Endothelial cell of umbilical vein (primary cell): ENCODE results near the gene SERPINB13. TPM values are rescaled to one million over a fixed set of nuclear protein-coding genes. Genes with fewer than 3 reads are reported as not detected.

ENCODE experiments used
- BruUV-seq: library from RNA; stranded (reverse); fragments of 400-500 nt; replicated peaks from 2 replicates; lab custom pipeline; 2021; lab: Mats Ljungman, UMichigan
- CTCF ChIA-PET: fragments of 300-600, 350-600 bp; sonication (Branson Sonifier 250); formaldehyde crosslinking; loops from one replicate; lab custom pipeline; 2021; ENCODE audit warnings: antibody characterized with exemption, inconsistent platforms; lab: Charles Lee
- POLR2A ChIA-PET: fragments of 300-600, 350-600 bp; sonication (Branson Sonifier 250); formaldehyde crosslinking; loops from one replicate; lab custom pipeline; 2021; ENCODE audit warnings: antibody characterized with exemption, inconsistent platforms; lab: Charles Lee
- DNase-seq: peaks from one replicate; pipeline ENCODE4 v3.0.0-alpha.2; 2011; ENCODE audit warnings: low read depth, low spot score
- FAIRE-seq: peaks from 2 replicates; lab custom pipeline; 2011; peaks lifted over from hg19 to GRCh38; lab: Jason Lieb, UNC
- H2AFZ ChIP-seq: 2 replicates; pipeline ENCODE4 v1.6.0; 2012; ENCODE audit warnings: low read depth, low read length, control low read depth, inconsistent platforms
- H3K27ac ChIP-seq: 2 replicates; pipeline ENCODE4 v1.5.1; 2011; ENCODE audit warnings: low read depth, mild to moderate bottlenecking, control low read depth, low read length, moderate library complexity; ENCODE audit not compliant: insufficient read depth
- H3K27me3 ChIP-seq, 2 experiments: 2 replicates each; pipeline versions ENCODE4 v1.6.0 to v1.6.1; 2011; ENCODE audit warnings: low read length in 2 of 2, mixed read lengths in 1 of 2; ENCODE audit not compliant: control insufficient read depth in 2 of 2, insufficient read depth in 2 of 2
- H3K36me3 ChIP-seq, 2 experiments: 2 replicates in 1 of 2; 3 replicates in 1 of 2; pipeline ENCODE4 v1.5.1; 2011; ENCODE audit warnings: low read length in 2 of 2, mild to moderate bottlenecking in 1 of 2, moderate library complexity in 1 of 2; ENCODE audit not compliant: control insufficient read depth in 2 of 2, insufficient read depth in 2 of 2; ENCODE audit errors: extremely low read depth in 1 of 2
- H3K4me1 ChIP-seq: 3 replicates; pipeline ENCODE4 v1.5.1; 2011; ENCODE audit warnings: mild to moderate bottlenecking, low read length; ENCODE audit not compliant: control insufficient read depth, insufficient read depth; ENCODE audit errors: extremely low read depth
- H3K4me2 ChIP-seq: 2 replicates; pipeline ENCODE4 v1.6.1; 2011; ENCODE audit warnings: low read length, control low read depth, mixed read lengths; ENCODE audit not compliant: insufficient read depth
- H3K4me3 ChIP-seq, 3 experiments: fragments of 200-600 bp in 1 of 3; sonication (generic), shearing (Covaris generic) in 1 of 3; replicated peaks in 1 of 3; 2 replicates each; pipeline ENCODE4 v1.5.1; 2011 to 2016; ENCODE audit warnings: control low read depth in 3 of 3, low read length in 3 of 3, mild to moderate bottlenecking in 2 of 3, inconsistent platforms in 1 of 3, low read depth in 1 of 3, moderate library complexity in 1 of 3; ENCODE audit not compliant: insufficient read depth in 1 of 3
- H3K79me2 ChIP-seq: 2 replicates; pipeline ENCODE4 v1.6.0; 2012; ENCODE audit warnings: low read length, inconsistent platforms; ENCODE audit not compliant: control insufficient read depth, insufficient read depth
- H3K9ac ChIP-seq: replicated peaks from 2 replicates; pipeline ENCODE3; 2011; ENCODE audit warnings: low read length, control low read depth; ENCODE audit not compliant: insufficient read depth; ENCODE audit errors: extremely low read depth
- H3K9me1 ChIP-seq: replicated peaks from 3 replicates; pipeline ENCODE4 v1.6.0; 2011; ENCODE audit warnings: mild to moderate bottlenecking, low read length; ENCODE audit not compliant: control insufficient read depth, insufficient read depth; ENCODE audit errors: extremely low read depth
- H3K9me3 ChIP-seq: replicated peaks from 2 replicates; pipeline ENCODE4 v1.5.1; 2012; ENCODE audit warnings: low read length, inconsistent platforms; ENCODE audit not compliant: control insufficient read depth, insufficient read depth
- H4K20me1 ChIP-seq: replicated peaks from 2 replicates; pipeline ENCODE3; 2011; ENCODE audit warnings: mild to moderate bottlenecking, low read length; ENCODE audit not compliant: control insufficient read depth, insufficient read depth; ENCODE audit errors: extremely low read depth
- EZH2 ChIP-seq: IDR thresholded peaks from 2 replicates; pipeline ENCODE4 v1.6.1; 2012; ENCODE audit warnings: borderline replicate concordance, low read depth, mild to moderate bottlenecking, moderate library complexity, low read length, inconsistent platforms; ENCODE audit not compliant: severe bottlenecking
- FOS ChIP-seq: IDR thresholded peaks from 2 replicates; pipeline ENCODE4 v1.6.1; 2011; ENCODE audit warnings: mild to moderate bottlenecking, low read length, moderate library complexity, borderline replicate concordance; ENCODE audit not compliant: insufficient read depth
- GATA2 ChIP-seq: IDR thresholded peaks from 2 replicates; pipeline ENCODE4 v1.7.0; 2011; ENCODE audit warnings: low read depth, mild to moderate bottlenecking, moderate library complexity, mixed read lengths, low read length; ENCODE audit not compliant: insufficient read length, insufficient read depth
- JUN ChIP-seq: IDR thresholded peaks from 2 replicates; pipeline ENCODE4 v1.6.1; 2011; ENCODE audit warnings: borderline replicate concordance, low read depth; ENCODE audit not compliant: insufficient read length, insufficient read depth
- MYC ChIP-seq: IDR thresholded peaks from one replicate; pipeline ENCODE4 v1.6.1; 2011; ENCODE audit warnings: mild to moderate bottlenecking, low read depth, low read length
- POLR2A ChIP-seq: IDR thresholded peaks from 2 replicates; pipeline ENCODE4 v1.6.1; 2012; ENCODE audit warnings: low read depth, mild to moderate bottlenecking, control low read depth, low read length
- POLR2AphosphoS5 ChIP-seq: IDR thresholded peaks from 2 replicates; pipeline ENCODE4 v1.6.1; 2012; ENCODE audit warnings: low read depth, mild to moderate bottlenecking, control low read depth, low read length, moderate library complexity; ENCODE audit not compliant: insufficient read depth
- dilution Hi-C: fragments of 300-500 bp; cut with MboI; formaldehyde crosslinking; loops from one replicate; pipeline ENCODE4 v1.15.0; 2019; ENCODE audit warnings: low sequenced_read_pairs; ENCODE audit not compliant: extremely low pct_ligation_motif_present
- intact Hi-C: fragments of 100-400 bp; cut with micrococcal nuclease; formaldehyde crosslinking; loops from one replicate; pipeline ENCODE4 v1.10.0; 2022
- polyA plus RNA-seq, 4 experiments: library from polyadenylated mRNA; depleted of rRNA in 3 of 4; stranded (reverse) in 3 of 4; unstranded in 1 of 4; fragments of >200 nt; gene quantifications; 2 replicates each; pipeline versions ENCODE4 v1.2.1 to v1.2.3, GENCODE V29; 2011 to 2012; ENCODE audit warnings: missing spikeins in 1 of 4
- total RNA-seq: library from RNA; stranded (reverse); gene quantifications from 2 replicates; pipeline ENCODE4 v1.2.3, GENCODE V29; 2021
- TF ChIP-seq, protein P1 (sequence below): IDR thresholded peaks from 2 replicates; pipeline ENCODE4 v1.6.1; 2011; ENCODE audit not compliant: insufficient read depth, insufficient read length
- TF ChIP-seq, protein P2 (sequence below), 2 donors: IDR thresholded peaks; 1 replicate in 1 of 2; 2 replicates in 1 of 2; pipeline ENCODE4 v1.5.1; 2011; ENCODE audit warnings: low read length in 2 of 2, mild to moderate bottlenecking in 2 of 2, moderate library complexity in 2 of 2, control low read depth in 1 of 2, inconsistent platforms in 1 of 2, low read depth in 1 of 2; ENCODE audit not compliant: insufficient read depth in 1 of 2; ENCODE audit errors: extremely low read depth in 1 of 2

The SERPINB13 gene
- total and polyA plus RNA-seq, 2 donors (not counting 3 experiments of a cell fraction or from before 2014, with no cell fraction given): not detected

DNA sequence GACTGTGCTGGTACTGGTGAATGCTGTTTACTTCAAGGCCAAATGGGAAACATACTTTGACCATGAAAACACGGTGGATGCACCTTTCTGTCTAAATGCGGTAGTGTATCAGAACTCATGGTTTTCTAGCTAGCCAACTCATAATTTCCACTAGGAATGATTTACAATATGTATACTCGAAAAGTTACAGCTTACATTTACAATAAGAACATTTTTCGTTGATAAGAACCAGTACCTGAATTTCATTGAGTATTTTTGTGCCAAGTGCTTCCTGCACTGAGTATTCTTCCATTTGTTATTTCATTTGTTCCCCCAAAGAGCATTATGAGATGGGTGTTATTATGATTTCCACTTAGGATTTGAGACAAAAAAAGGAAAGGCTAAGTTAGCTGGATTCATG, 23.1 kb upstream of the SERPINB13 start:
- Histone ChIP-seq H3K4me2 (no peak overlapping the region), H3K4me3 (no peak overlapping the region), H4K20me1 (no peaks in the 10 kb centered on the region), H3K9me1 (no peaks in the 10 kb centered on the region), H3K27me3 (no peaks in the 10 kb centered on the region), H3K36me3 (no peaks in the 10 kb centered on the region), H2AFZ (no peak overlapping the region), H3K27ac (no peak overlapping the region), H3K79me2 (no peaks in the 10 kb centered on the region), H3K4me1 (no peaks in the 10 kb centered on the region), H3K9ac (no peak overlapping the region), H3K9me3 (no peaks in the 10 kb centered on the region)
- intact Hi-C loops (no loop called here), dilution Hi-C loops (no loop called here)
- ChIA-PET CTCF (interaction anchor here (1.5 kb wide), 1 partner anchor 14 kb away, joined by 5 read pairs; no protein-coding TSS in a partner anchor), POLR2A (no interaction called here)
- BruUV-seq: no TSS peak
- TF ChIP-seq EZH2 (no peak), GATA2 (no peak), POLR2A (no peak), JUN (no peak), FOS (no peak), POLR2AphosphoS5 (no peak), MYC (no peak)
- TF ChIP-seq, protein P1, sequence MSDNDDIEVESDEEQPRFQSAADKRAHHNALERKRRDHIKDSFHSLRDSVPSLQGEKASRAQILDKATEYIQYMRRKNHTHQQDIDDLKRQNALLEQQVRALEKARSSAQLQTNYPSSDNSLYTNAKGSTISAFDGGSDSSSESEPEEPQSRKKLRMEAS: no peak
- TF ChIP-seq, protein P2, sequence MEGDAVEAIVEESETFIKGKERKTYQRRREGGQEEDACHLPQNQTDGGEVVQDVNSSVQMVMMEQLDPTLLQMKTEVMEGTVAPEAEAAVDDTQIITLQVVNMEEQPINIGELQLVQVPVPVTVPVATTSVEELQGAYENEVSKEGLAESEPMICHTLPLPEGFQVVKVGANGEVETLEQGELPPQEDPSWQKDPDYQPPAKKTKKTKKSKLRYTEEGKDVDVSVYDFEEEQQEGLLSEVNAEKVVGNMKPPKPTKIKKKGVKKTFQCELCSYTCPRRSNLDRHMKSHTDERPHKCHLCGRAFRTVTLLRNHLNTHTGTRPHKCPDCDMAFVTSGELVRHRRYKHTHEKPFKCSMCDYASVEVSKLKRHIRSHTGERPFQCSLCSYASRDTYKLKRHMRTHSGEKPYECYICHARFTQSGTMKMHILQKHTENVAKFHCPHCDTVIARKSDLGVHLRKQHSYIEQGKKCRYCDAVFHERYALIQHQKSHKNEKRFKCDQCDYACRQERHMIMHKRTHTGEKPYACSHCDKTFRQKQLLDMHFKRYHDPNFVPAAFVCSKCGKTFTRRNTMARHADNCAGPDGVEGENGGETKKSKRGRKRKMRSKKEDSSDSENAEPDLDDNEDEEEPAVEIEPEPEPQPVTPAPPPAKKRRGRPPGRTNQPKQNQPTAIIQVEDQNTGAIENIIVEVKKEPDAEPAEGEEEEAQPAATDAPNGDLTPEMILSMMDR (IDR thresholded peaks at IDR 0.05; ENCODE audit: extremely low read depth in 1 of 2, insufficient read depth in 1 of 2, low read depth in 1 of 2, low read length in 2 of 2): no peak
- no peak for DNase-seq
- no peak for FAIRE-seq
